GM18526 (cell line): ENCODE data around the gene STARD10.

Experiments used
- POLR2A ChIP-seq: IDR thresholded peaks from 3 replicates; pipeline ENCODE4 v1.6.1; 2011; ENCODE audit not compliant: insufficient read length; ENCODE audit errors: extremely low read depth

The STARD10 gene

DNA sequence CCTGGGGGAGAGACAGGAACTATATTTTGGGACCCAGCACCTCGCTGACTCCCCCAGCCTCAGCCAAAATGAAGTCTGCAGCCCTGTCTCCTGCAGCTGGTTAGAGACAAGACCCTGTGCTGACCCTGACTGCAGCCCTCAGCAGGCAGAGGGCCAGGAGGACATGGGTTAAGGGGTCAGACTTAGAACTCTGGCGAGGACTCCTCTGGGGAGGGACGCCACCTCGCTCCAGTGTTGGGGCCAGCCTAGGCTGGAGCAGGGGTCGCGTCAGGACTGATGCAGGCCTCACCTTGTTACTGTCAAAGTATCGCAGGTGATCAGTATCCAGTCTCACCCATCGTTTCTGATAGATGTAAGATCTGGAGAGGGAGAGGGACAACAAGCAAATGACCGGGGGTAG is 82.7 kb downstream of the STARD10 start:
- TF ChIP-seq POLR2A: no peak

DNA sequence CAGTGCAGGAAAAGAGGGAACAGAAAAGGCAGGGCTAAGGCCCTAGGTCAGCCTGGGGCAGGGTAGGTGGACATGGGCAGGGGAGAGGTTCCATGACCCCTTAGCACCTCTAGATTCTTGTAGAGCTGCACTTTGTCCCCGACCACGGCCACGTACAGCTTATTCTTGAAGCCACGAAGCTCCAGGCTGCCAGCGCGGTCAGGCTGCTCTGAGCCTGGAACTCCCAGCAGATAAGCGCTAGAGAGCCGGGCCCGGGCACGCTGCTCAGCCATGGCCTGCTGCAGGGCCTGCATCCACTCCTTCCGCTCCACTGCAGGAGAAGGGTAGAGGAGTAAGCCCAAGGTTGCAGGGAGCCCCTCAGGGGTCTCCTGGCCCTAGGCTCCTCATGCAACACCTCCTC is 83.6 kb downstream of the STARD10 start:
- no peak for TF ChIP-seq POLR2A

DNA sequence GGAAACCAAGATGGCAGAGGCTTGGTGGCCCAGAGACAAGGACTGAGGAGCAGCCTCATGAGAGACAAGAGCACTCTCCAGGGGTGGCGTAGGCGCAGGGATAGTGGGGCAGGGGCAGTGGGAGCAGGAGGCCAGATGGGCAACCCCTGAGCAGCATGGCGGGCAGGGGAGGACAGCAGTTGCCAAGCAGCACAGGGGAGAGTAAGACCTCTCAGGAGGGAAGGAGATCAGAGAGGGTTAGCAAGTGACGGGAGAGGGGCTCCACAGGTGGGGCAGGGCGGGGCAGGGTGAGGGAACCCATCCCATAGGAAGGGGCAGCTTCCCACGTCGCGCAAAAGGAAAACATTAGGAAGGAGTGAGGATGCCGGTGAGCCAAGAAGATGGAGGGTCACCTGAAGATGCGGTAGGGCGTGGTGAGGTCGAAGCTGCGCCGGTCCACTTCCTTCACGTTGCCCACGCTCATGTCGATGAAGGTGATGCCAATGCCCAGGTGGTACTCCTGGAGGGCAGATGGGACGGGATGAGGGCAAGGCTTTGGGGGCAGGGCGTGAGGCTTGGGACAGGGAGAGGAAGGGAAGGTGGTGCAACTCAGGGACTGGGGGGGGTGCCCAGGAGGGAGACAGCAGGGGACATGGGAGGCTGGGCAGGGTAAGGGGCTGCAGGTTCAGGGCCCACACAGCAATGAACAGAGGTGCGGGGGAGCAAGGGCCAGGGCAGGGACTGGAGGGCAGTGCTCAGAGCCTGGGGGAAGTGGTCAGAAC is 84.2 kb downstream of the STARD10 start:
- no peak for TF ChIP-seq POLR2A

DNA sequence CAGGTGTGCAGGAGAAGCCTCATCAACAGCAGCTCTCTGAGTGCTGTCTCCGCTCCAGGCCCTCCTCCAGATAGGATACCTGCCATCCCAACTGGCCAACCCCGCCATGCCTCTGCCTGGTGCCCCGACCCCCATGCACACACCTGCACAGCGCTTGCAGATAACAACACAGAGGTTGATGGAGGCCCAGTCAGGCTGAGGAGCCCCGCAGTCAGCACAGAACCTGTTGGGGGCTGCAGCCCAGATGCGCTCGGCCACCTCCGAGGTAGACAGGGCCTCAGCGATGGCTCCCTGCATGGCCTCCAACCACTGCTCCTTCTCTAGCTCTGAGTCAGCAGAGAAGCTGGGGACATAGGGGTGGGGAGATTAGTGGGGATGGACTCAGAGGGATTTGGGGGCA is 86.8 kb downstream of the STARD10 start:
- TF ChIP-seq POLR2A: no peak

DNA sequence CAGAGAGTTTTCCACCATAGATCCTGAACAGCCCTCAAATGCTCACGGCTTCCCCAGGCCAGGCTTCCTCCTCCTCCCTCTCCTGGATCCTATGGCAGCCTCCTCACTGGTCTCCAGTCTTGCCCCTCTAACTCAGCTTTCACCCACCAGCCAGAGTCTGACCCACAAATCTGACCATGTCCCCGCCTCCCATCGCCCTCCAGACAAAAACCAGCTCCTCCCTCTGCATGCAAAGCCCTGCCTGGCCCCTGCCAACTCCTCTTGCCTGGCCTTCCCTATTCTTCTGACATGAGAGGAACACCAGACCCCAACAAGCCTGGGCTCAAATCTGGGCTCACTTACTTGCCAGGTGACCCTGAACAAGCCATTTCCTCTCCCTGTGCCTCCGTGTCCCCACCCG is 87.3 kb downstream of the STARD10 start:
- no peak for TF ChIP-seq POLR2A

DNA sequence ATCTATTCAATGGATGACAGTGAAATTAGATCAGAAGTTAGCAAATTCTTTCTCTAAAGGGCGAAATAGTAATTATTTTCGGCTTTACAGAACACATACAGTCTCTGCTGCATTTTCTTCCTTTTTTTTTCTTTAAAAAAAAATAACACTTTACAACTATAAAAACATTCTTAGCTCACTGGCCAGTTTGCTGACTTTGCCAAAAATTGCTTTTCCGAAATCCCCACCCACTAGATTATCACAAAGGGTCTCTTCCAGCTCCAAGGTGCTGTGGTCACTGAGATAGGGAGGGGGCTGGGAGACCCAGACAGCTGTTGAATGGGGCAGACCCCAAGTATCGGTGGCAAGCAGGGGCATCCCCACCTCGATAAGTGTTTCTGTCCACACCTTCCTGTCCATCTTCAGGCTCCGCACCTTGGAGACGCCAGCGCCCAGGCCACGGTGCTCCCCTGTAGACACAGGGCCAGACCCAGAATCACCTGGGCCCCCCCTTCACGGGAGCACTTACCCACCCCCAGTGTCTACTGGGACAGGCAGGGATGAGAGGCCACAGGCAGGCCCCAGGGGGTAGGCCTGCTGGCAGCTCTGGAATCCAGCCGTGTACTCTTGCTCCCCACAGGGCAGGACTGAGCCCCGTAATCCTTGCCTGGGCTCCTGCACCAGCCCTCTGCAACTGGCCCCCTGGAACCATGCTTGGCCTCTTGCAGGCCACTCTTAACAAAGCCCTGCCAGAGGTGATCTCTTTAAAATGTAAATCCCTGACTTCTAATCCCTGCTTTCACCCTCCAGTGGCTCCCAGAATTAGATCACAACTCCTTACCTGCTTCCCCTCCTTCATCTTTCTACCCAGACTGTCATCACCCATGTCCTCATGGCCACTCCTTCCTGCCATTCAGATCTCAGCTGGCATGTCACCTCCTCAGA is 88.1 kb downstream of the STARD10 start:
- TF ChIP-seq POLR2A: no peak

DNA sequence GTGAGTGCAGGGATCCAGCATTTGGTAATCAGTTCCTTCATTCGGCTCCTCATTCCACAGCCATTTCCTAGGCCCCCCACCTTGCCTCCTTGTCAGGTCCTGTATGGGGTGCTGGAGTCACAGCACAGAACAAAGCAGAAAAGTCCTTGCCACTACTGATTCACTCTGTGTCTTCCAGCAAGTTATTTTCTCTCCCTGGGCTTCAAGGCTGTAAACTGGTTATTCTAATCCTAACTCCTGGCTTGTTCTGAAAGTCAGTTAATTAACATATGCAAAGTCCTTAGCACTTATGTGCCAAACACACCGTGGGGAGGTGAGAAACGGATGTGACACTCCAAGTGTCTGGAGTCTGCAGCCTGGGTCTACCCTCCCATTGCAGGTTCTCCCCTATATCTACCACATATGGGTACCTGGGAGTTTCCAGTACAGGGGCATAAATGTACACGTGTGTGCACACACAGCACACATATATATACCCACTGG is 89.0 kb downstream of the STARD10 start:
- no peak for TF ChIP-seq POLR2A
